Adrenal gland (tissue), 12 donors: ENCODE results near the gene LFNG. TPM values are rescaled to one million over a fixed set of nuclear protein-coding genes. Genes with fewer than 3 reads are reported as not detected.

Source experiments
- DNase-seq, 7 donors: peaks; one replicate each; pipeline ENCODE4 v3.0.0-alpha.2; 2019 to 2020
- H3K27ac ChIP-seq, 5 donors: fragments of 200-600 bp; sonication (generic) in 4 of 5; 1 replicate in 3 of 5; 2 replicates in 2 of 5; pipeline versions ENCODE4 v1.5.1 to v1.8.0; 2016 to 2020; ENCODE audit warnings: mild to moderate bottlenecking in 1 of 5
- H3K27me3 ChIP-seq: fragments of 200-600 bp; 2 replicates; pipeline ENCODE4 v1.8.0; 2021
- H3K36me3 ChIP-seq, 2 donors: fragments of 200-600 bp; replicated peaks in 1 of 2; 1 replicate in 1 of 2; 2 replicates in 1 of 2; pipeline versions ENCODE4 v1.5.1 to v1.8.0; 2018 to 2022
- H3K4me1 ChIP-seq, 2 donors: fragments of 200-600 bp; replicated peaks in 1 of 2; 1 replicate in 1 of 2; 2 replicates in 1 of 2; pipeline versions ENCODE4 v1.5.1 to v1.8.0; 2018 to 2021
- H3K4me3 ChIP-seq, 4 donors: fragments of 200-600 bp; sonication (generic) in 3 of 4; one replicate each; pipeline ENCODE4 v1.5.1; 2016 to 2018
- H3K9me3 ChIP-seq, 3 donors: fragments of 200-600 bp; sonication (generic) in 1 of 3; replicated peaks in 1 of 3; 1 replicate in 2 of 3; 2 replicates in 1 of 3; pipeline versions ENCODE4 v1.5.1 to v1.8.0; 2016 to 2021
- POLR2A ChIP-seq, 2 donors: fragments of 450-650 bp; IDR thresholded peaks; one replicate each; pipeline ENCODE4 v1.6.1; 2017; ENCODE audit warnings: antibody characterized with exemption in 2 of 2, mild to moderate bottlenecking in 2 of 2, moderate library complexity in 1 of 2
- WGBS, 4 donors: extraction: QIAGEN DNeasy Blood & Tissue Kit in 2 of 4; methylation state at CpG; one replicate each; pipeline versions ENCODE4 v1.1.5 to v1.1.7; 2013 to 2017; 5-methylcytosine and 5-hydroxymethylcytosine counted together
- intact Hi-C, 2 donors: fragments of 100-400 bp; cut with DNase I; formaldehyde crosslinking; loops; one replicate each; pipeline versions ENCODE4 v1.14.1 to v1.15.0; 2022 to 2023
- polyA plus RNA-seq, 3 donors: library from polyadenylated mRNA; stranded (reverse); fragments of 200-250 nt in 2 of 3; fragments of 350-450 nt in 1 of 3; fragmentation: Illumina TruSeq in 1 of 3; extraction: RNeasy Lipid Tissue Mini Kit (QIAGEN cat#74804) in 1 of 3; gene quantifications; one replicate each; pipeline ENCODE4 v1.2.3, GENCODE V29; 2013 to 2014
- total RNA-seq, 9 donors: library from RNA; depleted of rRNA in 4 of 9; stranded (reverse); fragments of >200 nt in 4 of 9; fragments of 120-200 nt in 1 of 9; fragmentation: NEBNext Ultra II Directional in 1 of 9; extraction: Animal tissue kit (Norgen Biotek cat#: 25700) in 1 of 9; gene quantifications; one replicate each; pipeline versions ENCODE4 v1.1.0 to v1.2.4, GENCODE V29; 2013 to 2023
- TF ChIP-seq, protein P1 (sequence below), 6 experiments: fragments of 450-650 bp in 4 of 6; fragments of 200-600 bp in 2 of 6; sonication (generic) in 1 of 6; IDR thresholded peaks; 1 replicate in 5 of 6; 2 replicates in 1 of 6; pipeline versions ENCODE4 v1.5.1 to v1.8.0; 2016 to 2021; ENCODE audit warnings: antibody characterized with exemption in 6 of 6, mild to moderate bottlenecking in 2 of 6, moderate library complexity in 1 of 6
- donor health status: healthy with polysubstance abuse.
- donor health status: Bipolar disorder and iron deficiency.
- donor health status: DM: yes; HTN: yes; CAD: no.
- donor health status: DM: no; HTN: no; CAD: no.
- donor health status: DM: no; HTN: no; CAD: no.
- donor health status: DM: yes; HTN: yes; CAD: no.

The LFNG gene
- total and polyA plus RNA-seq, 12 donors: 1.4 to 26.1 (median 14.2) TPM

GRCh38 chr7:2570021-2570420, 50.4 kb downstream of the LFNG start:
- Histone ChIP-seq H3K4me1 (peaks cover 2 to 21% of the 10 kb centered on the region in 2 donors), H3K9me3 (no peaks in the 10 kb centered on the region), H3K27ac (no peak overlapping the region), H3K27me3 (no peaks in the 10 kb centered on the region), H3K36me3 (no peaks in the 10 kb centered on the region), H3K4me3 (no peak overlapping the region)
- intact Hi-C loops: no loop called here
- WGBS, 4 donors: 75 to 93% (median 85%) methylated on average over 16 of the region's 16 CpGs
- TF ChIP-seq POLR2A (IDR thresholded peaks at IDR 0.05): no peak
- TF ChIP-seq, protein P1, sequence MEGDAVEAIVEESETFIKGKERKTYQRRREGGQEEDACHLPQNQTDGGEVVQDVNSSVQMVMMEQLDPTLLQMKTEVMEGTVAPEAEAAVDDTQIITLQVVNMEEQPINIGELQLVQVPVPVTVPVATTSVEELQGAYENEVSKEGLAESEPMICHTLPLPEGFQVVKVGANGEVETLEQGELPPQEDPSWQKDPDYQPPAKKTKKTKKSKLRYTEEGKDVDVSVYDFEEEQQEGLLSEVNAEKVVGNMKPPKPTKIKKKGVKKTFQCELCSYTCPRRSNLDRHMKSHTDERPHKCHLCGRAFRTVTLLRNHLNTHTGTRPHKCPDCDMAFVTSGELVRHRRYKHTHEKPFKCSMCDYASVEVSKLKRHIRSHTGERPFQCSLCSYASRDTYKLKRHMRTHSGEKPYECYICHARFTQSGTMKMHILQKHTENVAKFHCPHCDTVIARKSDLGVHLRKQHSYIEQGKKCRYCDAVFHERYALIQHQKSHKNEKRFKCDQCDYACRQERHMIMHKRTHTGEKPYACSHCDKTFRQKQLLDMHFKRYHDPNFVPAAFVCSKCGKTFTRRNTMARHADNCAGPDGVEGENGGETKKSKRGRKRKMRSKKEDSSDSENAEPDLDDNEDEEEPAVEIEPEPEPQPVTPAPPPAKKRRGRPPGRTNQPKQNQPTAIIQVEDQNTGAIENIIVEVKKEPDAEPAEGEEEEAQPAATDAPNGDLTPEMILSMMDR (IDR thresholded peaks at IDR 0.05): no peak
- DNase-seq: no peak

DNA sequence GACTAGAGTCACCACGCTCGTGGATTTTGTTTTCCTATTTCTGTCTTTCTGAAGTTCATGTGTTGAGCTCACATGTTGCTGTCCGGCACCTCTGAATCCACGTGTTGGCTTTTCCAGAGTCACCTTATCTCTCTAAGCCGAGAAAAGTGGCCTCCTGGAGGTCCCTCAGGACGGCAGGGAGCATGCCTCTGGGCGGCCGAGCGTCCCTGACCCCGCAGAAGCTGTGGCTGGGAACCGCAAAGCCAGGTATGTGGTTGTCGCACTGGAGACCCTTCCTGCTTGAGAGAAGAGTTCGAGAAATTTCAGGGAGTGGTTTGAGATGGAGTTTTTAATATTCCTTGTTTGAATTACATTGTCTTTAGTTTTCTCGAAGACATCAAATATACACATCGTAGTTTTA, 51.8 kb downstream of the LFNG start:
- Histone ChIP-seq H3K9me3 (no peaks in the 10 kb centered on the region), H3K4me1 (peaks cover 2 to 21% of the 10 kb centered on the region in 2 donors), H3K4me3 (no peak overlapping the region), H3K27ac (peak overlapping the region in 1 of 5 donors; percentile 58), H3K36me3 (no peaks in the 10 kb centered on the region), H3K27me3 (no peaks in the 10 kb centered on the region)
- 91 to 95% (median 92%) methylated on average over 10 to 15 of the region's 15 CpGs for WGBS, 4 donors
- DNase-seq: no peak
- TF ChIP-seq POLR2A (IDR thresholded peaks at IDR 0.05): no peak
- TF ChIP-seq, protein P1 (IDR thresholded peaks at IDR 0.05): no peak
- intact Hi-C loops: no loop called here

DNA sequence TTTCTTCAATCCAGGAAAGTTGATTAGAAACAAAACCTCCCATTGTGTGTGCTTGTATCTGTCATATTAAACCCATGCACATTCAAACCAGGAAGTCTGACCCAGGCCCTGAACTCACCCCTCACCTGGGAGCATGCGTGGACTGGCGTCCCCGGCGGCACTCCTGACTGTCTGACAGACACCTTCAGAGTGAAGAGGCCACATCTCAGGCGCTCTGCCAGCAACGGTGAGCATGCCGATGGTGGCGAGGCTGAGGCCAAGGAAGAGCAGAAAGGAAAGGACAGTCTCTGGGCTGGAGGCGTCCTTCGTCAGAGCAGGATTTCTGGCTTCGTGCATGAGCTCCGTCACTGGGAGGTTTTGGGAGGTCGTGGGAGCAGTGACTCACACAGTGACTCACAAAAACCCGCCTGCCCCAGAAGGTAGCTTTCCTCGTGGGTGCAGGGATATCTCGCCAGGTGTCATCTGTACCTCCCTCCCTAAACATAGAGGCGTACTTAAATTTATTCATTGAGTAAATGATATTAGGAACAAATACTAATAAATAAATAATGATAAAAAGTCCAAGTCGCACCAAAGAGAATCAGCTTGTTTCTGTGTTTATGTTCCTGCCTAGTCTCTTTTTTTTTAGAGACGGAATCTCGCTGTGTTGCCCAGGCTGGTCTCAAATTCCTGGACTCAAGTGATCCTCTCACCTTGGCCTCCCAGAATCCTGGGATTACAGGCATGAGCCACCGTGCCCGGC, 52.7 kb downstream of the LFNG start:
- no peaks in the 10 kb centered on the region for H3K36me3 ChIP-seq
- DNase-seq: peak; percentile 76 to 86 (median 81)
- 43 to 60% (median 49%) methylated on average over 16 to 22 of the region's 22 CpGs for WGBS, 4 donors
- H3K27me3 ChIP-seq: no peaks in the 10 kb centered on the region
- peak overlapping the region in 3 of 5 donors; percentile 58 to 83 (median 58) for H3K27ac ChIP-seq
- intact Hi-C loops: no loop called here
- H3K4me1 ChIP-seq: peaks cover 2 to 21% of the 10 kb centered on the region in 2 donors
- no peak overlapping the region for H3K4me3 ChIP-seq
- H3K9me3 ChIP-seq: no peaks in the 10 kb centered on the region
- peak in 1 of 2 donors; percentile 29 for TF ChIP-seq POLR2A (IDR thresholded peaks at IDR 0.05)
- TF ChIP-seq, protein P1 (IDR thresholded peaks at IDR 0.05): no peak

GRCh38 chr7:2573761-2574160, 54.2 kb downstream of the LFNG start:
- intact Hi-C loops: no loop called here
- no peak overlapping the region for H3K4me3 ChIP-seq
- H3K27ac ChIP-seq: no peak overlapping the region
- no peaks in the 10 kb centered on the region for H3K36me3 ChIP-seq
- TF ChIP-seq POLR2A (IDR thresholded peaks at IDR 0.05): no peak
- TF ChIP-seq, protein P1 (IDR thresholded peaks at IDR 0.05): no peak
- no peaks in the 10 kb centered on the region for H3K9me3 ChIP-seq
- peaks cover 2 to 13% of the 10 kb centered on the region in 2 donors for H3K4me1 ChIP-seq
- DNase-seq: no peak
- H3K27me3 ChIP-seq: no peaks in the 10 kb centered on the region
- WGBS, 4 donors: 72 to 79% (median 75%) methylated on average over 6 to 9 of the region's 9 CpGs
